ENCODE results near the gene HEG1. TPM values are rescaled to one million over a fixed set of nuclear protein-coding genes. Genes with fewer than 3 reads are reported as not detected.
A peak's percentile ranks its signal among the peaks of the same experiment; 100 is the strongest.

HEG1 gene
- total RNA-seq, 1 experiment from 2014 or later: 69.8 TPM

DNA sequence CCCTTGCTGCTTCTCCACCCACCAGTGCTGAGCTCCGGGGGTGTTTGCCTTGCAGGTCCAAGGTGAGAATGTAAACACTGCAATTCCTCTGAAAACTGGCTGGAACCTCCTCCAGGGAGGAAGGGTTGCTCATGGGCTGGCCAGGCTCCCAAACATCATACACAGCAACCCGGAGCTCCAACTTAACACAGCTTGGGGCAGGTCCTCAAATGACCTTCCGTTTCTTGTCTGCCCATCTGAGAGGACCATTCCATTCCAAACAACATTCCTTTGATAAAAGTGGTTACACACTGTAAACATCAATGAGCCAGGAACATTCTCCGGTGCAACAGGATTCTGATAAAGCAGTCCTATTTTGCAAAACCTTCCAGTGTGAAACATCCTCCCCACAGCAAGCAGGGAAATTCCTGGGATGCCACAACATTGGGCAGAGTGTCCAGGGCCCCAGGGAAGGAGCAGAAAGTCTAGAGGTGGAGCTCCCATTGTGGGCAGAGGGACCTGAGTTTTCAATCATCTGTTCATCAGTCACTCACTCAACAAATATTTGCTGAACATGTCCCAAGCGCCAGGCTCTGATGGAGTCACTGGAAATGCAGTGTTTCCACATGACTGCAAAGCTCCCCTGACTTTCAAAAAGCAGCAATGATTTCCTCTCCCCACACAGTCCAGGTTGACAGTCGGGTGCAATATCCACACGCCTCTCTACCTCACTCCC, 7.3 kb upstream of the HEG1 start:
- peak overlapping the region; percentile 97 for H3K27ac Mint-ChIP-seq (ENCODE audit: unreplicated experiment)
- H3K27me3 Mint-ChIP-seq (ENCODE audit: insufficient read depth, unreplicated experiment): no peaks in the 10 kb centered on the region
- H3K4me1 ChIP-seq: peaks cover 89% of the 10 kb centered on the region
- no peaks in the 10 kb centered on the region for H3K36me3 ChIP-seq (ENCODE audit: control insufficient read depth, insufficient read depth, low read length)
- H3K4me3 Mint-ChIP-seq (ENCODE audit: unreplicated experiment): peak overlapping the region; percentile 58
- no peaks in the 10 kb centered on the region for H3K9me3 ChIP-seq
- no peak overlapping the region for H3K4me3 ChIP-seq (ENCODE audit: low read depth, low read length)
- H3K27me3 ChIP-seq (replicated peaks; ENCODE audit: control insufficient read depth, insufficient read depth, low read length): no peaks in the 10 kb centered on the region
- ChIA-PET POLR2A (interaction anchor here (1.0 to 1.4 kb wide), 7 partner anchors 9 to 59 kb away, joined by 3 to 8 read pairs (median 7); no protein-coding TSS in a partner anchor), CTCF (interaction anchor here (0.6 to 1.2 kb wide), 4 partner anchors 17 to 1019 kb away, joined by 3 to 9 read pairs (median 4); no protein-coding TSS in a partner anchor)
- peak; percentile 95 to 97 for DNase-seq
- intact Hi-C loops (cut with micrococcal nuclease; ENCODE audit: unreplicated experiment): loop anchor here (1.0 to 10.0 kb wide), 7 partner anchors 9 to 312 kb away; partner anchors contain the start of gene ZNF148
- H3K4me1 Mint-ChIP-seq (ENCODE audit: low read depth, unreplicated experiment): peaks cover 69% of the 10 kb centered on the region
- H3K9me3 Mint-ChIP-seq (ENCODE audit: unreplicated experiment): peaks cover 18% of the 10 kb centered on the region
- no TSS peak for BruUV-seq (replicated peaks)
- TF ChIP-seq, protein P1, sequence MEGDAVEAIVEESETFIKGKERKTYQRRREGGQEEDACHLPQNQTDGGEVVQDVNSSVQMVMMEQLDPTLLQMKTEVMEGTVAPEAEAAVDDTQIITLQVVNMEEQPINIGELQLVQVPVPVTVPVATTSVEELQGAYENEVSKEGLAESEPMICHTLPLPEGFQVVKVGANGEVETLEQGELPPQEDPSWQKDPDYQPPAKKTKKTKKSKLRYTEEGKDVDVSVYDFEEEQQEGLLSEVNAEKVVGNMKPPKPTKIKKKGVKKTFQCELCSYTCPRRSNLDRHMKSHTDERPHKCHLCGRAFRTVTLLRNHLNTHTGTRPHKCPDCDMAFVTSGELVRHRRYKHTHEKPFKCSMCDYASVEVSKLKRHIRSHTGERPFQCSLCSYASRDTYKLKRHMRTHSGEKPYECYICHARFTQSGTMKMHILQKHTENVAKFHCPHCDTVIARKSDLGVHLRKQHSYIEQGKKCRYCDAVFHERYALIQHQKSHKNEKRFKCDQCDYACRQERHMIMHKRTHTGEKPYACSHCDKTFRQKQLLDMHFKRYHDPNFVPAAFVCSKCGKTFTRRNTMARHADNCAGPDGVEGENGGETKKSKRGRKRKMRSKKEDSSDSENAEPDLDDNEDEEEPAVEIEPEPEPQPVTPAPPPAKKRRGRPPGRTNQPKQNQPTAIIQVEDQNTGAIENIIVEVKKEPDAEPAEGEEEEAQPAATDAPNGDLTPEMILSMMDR (IDR thresholded peaks at IDR 0.05; ENCODE audit: insufficient read depth in 1 of 2, low read depth in 1 of 2, low read length in 1 of 2, severe bottlenecking in 1 of 2, unreplicated experiment in 1 of 2): no peak
- peaks cover 29% of the 10 kb centered on the region for H3K36me3 Mint-ChIP-seq (ENCODE audit: insufficient read depth, unreplicated experiment)

DNA sequence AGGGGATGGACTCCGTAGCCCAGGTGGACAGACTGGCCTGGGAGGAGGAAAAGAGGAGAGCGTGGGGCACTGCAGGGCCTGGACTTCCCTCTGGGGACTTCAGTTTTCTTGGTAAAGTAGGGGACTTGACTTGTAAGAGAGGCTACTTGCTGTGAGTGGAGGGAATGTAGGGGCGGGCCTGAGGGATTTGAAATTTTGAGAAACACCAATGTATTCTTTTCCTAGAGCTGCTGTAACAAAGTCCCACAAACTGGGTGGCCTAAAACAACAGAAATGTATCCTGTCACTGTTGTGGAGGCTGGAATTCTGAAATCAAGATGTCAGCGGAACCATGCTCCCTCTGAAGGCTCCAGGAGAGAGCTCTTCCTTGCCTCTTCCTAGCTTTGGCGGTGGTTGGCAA, 5.8 kb upstream of the HEG1 start:
- intact Hi-C loops (cut with micrococcal nuclease; ENCODE audit: unreplicated experiment): loop anchor here (2.0 to 10.0 kb wide), 5 partner anchors 17 to 313 kb away; partner anchors contain the start of genes SLC12A8 and ZNF148
- H3K27me3 ChIP-seq (replicated peaks; ENCODE audit: control insufficient read depth, insufficient read depth, low read length): no peaks in the 10 kb centered on the region
- no peak for DNase-seq
- ChIA-PET CTCF (no interaction called here), POLR2A (interaction anchor here (1.5 kb wide), 1 partner anchor 9 kb away, joined by 3 read pairs; no protein-coding TSS in a partner anchor)
- peak overlapping the region; percentile 97 for H3K27ac Mint-ChIP-seq (ENCODE audit: unreplicated experiment)
- peak overlapping the region; percentile 61 for H3K4me3 Mint-ChIP-seq (ENCODE audit: unreplicated experiment)
- H3K9me3 ChIP-seq: no peaks in the 10 kb centered on the region
- no peak overlapping the region for H3K4me3 ChIP-seq (ENCODE audit: low read depth, low read length)
- H3K4me1 Mint-ChIP-seq (ENCODE audit: low read depth, unreplicated experiment): peaks cover 67% of the 10 kb centered on the region
- no TSS peak for BruUV-seq (replicated peaks)
- peaks cover 90% of the 10 kb centered on the region for H3K4me1 ChIP-seq
- H3K27me3 Mint-ChIP-seq (ENCODE audit: insufficient read depth, unreplicated experiment): no peaks in the 10 kb centered on the region
- H3K9me3 Mint-ChIP-seq (ENCODE audit: unreplicated experiment): peaks cover 9% of the 10 kb centered on the region
- TF ChIP-seq, protein P1 (IDR thresholded peaks at IDR 0.05; ENCODE audit: insufficient read depth in 1 of 2, low read depth in 1 of 2, low read length in 1 of 2, severe bottlenecking in 1 of 2, unreplicated experiment in 1 of 2): no peak
- no peaks in the 10 kb centered on the region for H3K36me3 ChIP-seq (ENCODE audit: control insufficient read depth, insufficient read depth, low read length)
- peaks cover 24% of the 10 kb centered on the region for H3K36me3 Mint-ChIP-seq (ENCODE audit: insufficient read depth, unreplicated experiment)

DNA sequence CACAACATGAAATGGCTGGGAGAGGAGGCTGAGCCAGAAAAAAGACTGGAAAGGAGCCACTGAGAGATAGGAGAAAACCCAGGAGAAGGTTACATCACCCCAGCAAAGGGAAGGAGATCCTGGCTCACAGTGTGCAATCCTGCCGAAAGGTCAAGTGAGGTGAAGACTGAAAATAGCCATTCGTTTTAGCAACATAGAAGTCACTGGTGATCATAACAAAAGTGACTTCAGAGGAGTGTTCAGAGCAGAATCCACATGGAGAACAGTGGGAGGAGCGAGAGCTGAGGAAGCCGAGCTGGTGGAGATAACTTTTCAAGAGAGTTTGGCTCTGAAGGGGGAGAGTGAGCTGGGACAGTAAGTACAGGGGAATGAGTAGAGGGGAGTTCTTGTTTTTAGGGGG, 5.4 kb upstream of the HEG1 start:
- DNase-seq: peak in 1 of 2 experiments; percentile 53
- Histone ChIP-seq H3K4me3 (ENCODE audit: low read depth, low read length) (no peak overlapping the region), H3K9me3 (no peaks in the 10 kb centered on the region), H3K36me3 (ENCODE audit: control insufficient read depth, insufficient read depth, low read length) (no peaks in the 10 kb centered on the region), H3K27me3 (replicated peaks; ENCODE audit: control insufficient read depth, insufficient read depth, low read length) (no peaks in the 10 kb centered on the region), H3K4me1 (peaks cover 88% of the 10 kb centered on the region)
- Mint-ChIP-seq H3K4me1 (ENCODE audit: low read depth, unreplicated experiment) (peaks cover 64% of the 10 kb centered on the region), H3K4me3 (ENCODE audit: unreplicated experiment) (peak overlapping the region; percentile 61), H3K27me3 (ENCODE audit: insufficient read depth, unreplicated experiment) (no peaks in the 10 kb centered on the region), H3K27ac (ENCODE audit: unreplicated experiment) (peak overlapping the region; percentile 97), H3K36me3 (ENCODE audit: insufficient read depth, unreplicated experiment) (peaks cover 24% of the 10 kb centered on the region), H3K9me3 (ENCODE audit: unreplicated experiment) (peaks cover 9% of the 10 kb centered on the region)
- intact Hi-C loops (cut with micrococcal nuclease; ENCODE audit: unreplicated experiment): loop anchor here (2.0 to 10.0 kb wide), 4 partner anchors 66 to 314 kb away; partner anchors contain the start of genes SLC12A8 and ZNF148
- TF ChIP-seq, protein P1 (IDR thresholded peaks at IDR 0.05; ENCODE audit: insufficient read depth in 1 of 2, low read depth in 1 of 2, low read length in 1 of 2, severe bottlenecking in 1 of 2, unreplicated experiment in 1 of 2): no peak
- no TSS peak for BruUV-seq (replicated peaks)
- CTCF ChIA-PET: no interaction called here
- POLR2A ChIA-PET: interaction anchor here (1.5 kb wide), 1 partner anchor 9 kb away, joined by 3 read pairs; no protein-coding TSS in a partner anchor

All from Caco-2 (cell line).